H1 (cell line): ENCODE measurements around the gene PRAMEF18. TPM values are rescaled to one million over a fixed set of nuclear protein-coding genes. Genes with fewer than 3 reads are reported as not detected.
"Not testable (repeated sequence)": the region's sequence is repeated elsewhere in the genome, so short reads cannot be mapped to it uniquely, and the experiment has no call there.

ENCODE experiments used
- CTCF ChIA-PET: fragments of 300-600 bp; sonication (Branson Sonifier 250); formaldehyde crosslinking; loops from one replicate; lab custom pipeline; 2021; ENCODE audit not compliant: partially characterized antibody; lab: Charles Lee
- POLR2A ChIA-PET: fragments of 300-600 bp; sonication (Branson Sonifier 250); formaldehyde crosslinking; loops from one replicate; lab custom pipeline; 2021; ENCODE audit warnings: inconsistent platforms; ENCODE audit not compliant: partially characterized antibody; lab: Charles Lee
- DNase-seq, 2 experiments: peaks; one replicate each; pipeline versions ENCODE4 v3.0.0 to v3.0.0-alpha.2; 2010 to 2022; ENCODE audit warnings: low spot score in 2 of 2, low read depth in 1 of 2, mixed read lengths in 1 of 2
- FAIRE-seq: peaks from 2 replicates; lab custom pipeline; 2011; peaks lifted over from hg19 to GRCh38; lab: Jason Lieb, UNC
- H2AFZ ChIP-seq: 2 replicates; pipeline ENCODE4 v1.8.1; 2012; ENCODE audit warnings: low read length, inconsistent platforms
- H2AK5ac ChIP-seq: 2 replicates; pipeline ENCODE4 v1.6.1; 2013; ENCODE audit warnings: low read depth, low read length
- H2BK120ac ChIP-seq: replicated peaks from 2 replicates; pipeline ENCODE3; 2013; ENCODE audit warnings: low read depth, low read length, inconsistent platforms
- H2BK12ac ChIP-seq: 2 replicates; pipeline ENCODE4 v1.6.1; 2013; ENCODE audit warnings: low read depth, low read length
- H2BK15ac ChIP-seq: 2 replicates; pipeline ENCODE4 v1.6.1; 2013; ENCODE audit warnings: low read length
- H2BK20ac ChIP-seq: 2 replicates; pipeline ENCODE4 v1.6.1; 2013; ENCODE audit warnings: low read length
- H2BK5ac ChIP-seq: 2 replicates; pipeline ENCODE4 v1.6.1; 2013; ENCODE audit warnings: low read depth, low read length
- H3K14ac ChIP-seq: 2 replicates; pipeline ENCODE4 v1.6.1; 2013; ENCODE audit warnings: inconsistent platforms; ENCODE audit not compliant: insufficient read length
- H3K18ac ChIP-seq: 2 replicates; pipeline ENCODE4 v1.6.1; 2013; ENCODE audit warnings: low read length; ENCODE audit errors: extremely low read depth
- H3K23ac ChIP-seq: 2 replicates; pipeline ENCODE4 v1.6.1; 2013; ENCODE audit warnings: inconsistent platforms; ENCODE audit not compliant: insufficient read length
- H3K23me2 ChIP-seq: 2 replicates; pipeline ENCODE4 v1.6.1; 2013; ENCODE audit warnings: low read depth, low read length
- H3K27ac ChIP-seq: 2 replicates; pipeline ENCODE4 v1.6.1; 2011; ENCODE audit warnings: low read depth, low read length, inconsistent platforms
- H3K27me3 ChIP-seq, 4 experiments: replicated peaks in 1 of 4; 1 replicate in 1 of 4; 2 replicates in 3 of 4; pipeline versions ENCODE4 v1.6.1 to v1.8.1; 2011 to 2013; ENCODE audit warnings: low read length in 3 of 4, mild to moderate bottlenecking in 3 of 4, inconsistent platforms in 2 of 4, mixed read lengths in 2 of 4, moderate library complexity in 1 of 4; ENCODE audit not compliant: control insufficient read depth in 3 of 4, insufficient read depth in 3 of 4; ENCODE audit errors: extremely low read depth in 1 of 4
- H3K36me3 ChIP-seq, 4 experiments: 2 replicates each; pipeline versions ENCODE4 v1.6.1 to v1.8.1; 2011 to 2013; ENCODE audit warnings: mild to moderate bottlenecking in 4 of 4, low read length in 3 of 4, moderate library complexity in 2 of 4, control low read depth in 1 of 4, inconsistent platforms in 1 of 4; ENCODE audit not compliant: insufficient read depth in 4 of 4, control insufficient read depth in 2 of 4
- H3K4ac ChIP-seq: replicated peaks from 2 replicates; pipeline ENCODE3; 2013; ENCODE audit warnings: low read length, low read depth, mixed read lengths, inconsistent platforms; ENCODE audit not compliant: insufficient read length
- H3K4me1 ChIP-seq, 4 experiments: replicated peaks in 1 of 4; 1 replicate in 1 of 4; 2 replicates in 3 of 4; pipeline versions ENCODE4 v1.6.1 to v1.8.1; 2011 to 2013; ENCODE audit warnings: low read length in 3 of 4, inconsistent platforms in 2 of 4, mixed read lengths in 1 of 4; ENCODE audit not compliant: insufficient read depth in 4 of 4, control insufficient read depth in 3 of 4
- H3K4me2 ChIP-seq, 2 experiments: 2 replicates each; pipeline versions ENCODE4 v1.6.1 to v1.8.1; 2011 to 2013; ENCODE audit warnings: low read depth in 2 of 2, low read length in 2 of 2, control low read depth in 1 of 2, inconsistent platforms in 1 of 2, mild to moderate bottlenecking in 1 of 2; ENCODE audit not compliant: insufficient read depth in 1 of 2
- H3K4me3 ChIP-seq, 4 experiments: fragments of 200-600, 300-600 bp in 1 of 4; sonication (generic), shearing (Covaris generic), sonication (Bioruptor Twin) in 1 of 4; 2 replicates each; pipeline versions ENCODE4 v1.5.1 to v1.8.1; 2011 to 2016; ENCODE audit warnings: low read length in 4 of 4, low read depth in 3 of 4, control low read depth in 2 of 4, inconsistent platforms in 2 of 4, mild to moderate bottlenecking in 2 of 4, mixed read lengths in 1 of 4, moderate library complexity in 1 of 4; ENCODE audit not compliant: insufficient read depth in 2 of 4; ENCODE audit errors: extremely low read depth in 1 of 4
- H3K56ac ChIP-seq: replicated peaks from 2 replicates; pipeline ENCODE3; 2013; ENCODE audit warnings: low read depth, mild to moderate bottlenecking, mixed read lengths, low read length, inconsistent platforms; ENCODE audit not compliant: insufficient read length
- H3K79me1 ChIP-seq: 2 replicates; pipeline ENCODE4 v1.6.1; 2013; ENCODE audit warnings: low read depth, low read length, control low read depth
- H3K79me2 ChIP-seq, 2 experiments: 2 replicates each; pipeline versions ENCODE4 v1.6.1 to v1.8.1; 2012 to 2013; ENCODE audit warnings: low read length in 2 of 2, mild to moderate bottlenecking in 2 of 2, inconsistent platforms in 1 of 2; ENCODE audit not compliant: insufficient read depth in 2 of 2, control insufficient read depth in 1 of 2
- H3K9ac ChIP-seq, 4 experiments: replicated peaks in 1 of 4; 1 replicate in 1 of 4; 2 replicates in 3 of 4; pipeline versions ENCODE4 v1.6.1 to v1.8.1; 2011 to 2013; ENCODE audit warnings: low read depth in 3 of 4, low read length in 3 of 4, control low read depth in 2 of 4, mild to moderate bottlenecking in 2 of 4, moderate library complexity in 2 of 4, inconsistent platforms in 1 of 4; ENCODE audit errors: extremely low read depth in 1 of 4
- H3K9me3 ChIP-seq, 2 experiments: 2 replicates each; pipeline versions ENCODE4 v1.6.1 to v1.8.1; 2012 to 2013; ENCODE audit warnings: mild to moderate bottlenecking in 2 of 2, moderate library complexity in 2 of 2, control low read depth in 1 of 2, inconsistent platforms in 1 of 2, low read depth in 1 of 2, low read length in 1 of 2, mixed read lengths in 1 of 2; ENCODE audit not compliant: insufficient read depth in 2 of 2
- H4K20me1 ChIP-seq, 2 experiments: replicated peaks in 1 of 2; 2 replicates each; pipeline versions ENCODE3 to v1.8.1; 2011 to 2013; ENCODE audit warnings: inconsistent platforms in 2 of 2, low read length in 2 of 2, mild to moderate bottlenecking in 1 of 2; ENCODE audit not compliant: insufficient read depth in 2 of 2, control insufficient read depth in 1 of 2
- H4K5ac ChIP-seq: 2 replicates; pipeline ENCODE4 v1.6.1; 2013; ENCODE audit warnings: low read length, low read depth, mixed read lengths, inconsistent platforms; ENCODE audit not compliant: insufficient read length
- H4K8ac ChIP-seq: 2 replicates; pipeline ENCODE4 v1.8.0; 2013; ENCODE audit warnings: mild to moderate bottlenecking, moderate library complexity, low read length, inconsistent platforms; ENCODE audit not compliant: insufficient read depth; ENCODE audit errors: extremely low read depth
- H4K91ac ChIP-seq: replicated peaks from 2 replicates; pipeline ENCODE3; 2013; ENCODE audit warnings: low read length, mixed read lengths, inconsistent platforms; ENCODE audit not compliant: insufficient read length
- WGBS, 2 experiments: shearing (Covaris generic) in 1 of 2; methylation state at CpG; one replicate each; pipeline versions ENCODE4 v1.1.6 to v1.1.7; 2013 to 2015; ENCODE audit warnings: low lambda C conversion rate in 2 of 2, mixed read lengths in 2 of 2, inconsistent platforms in 1 of 2, low coverage in 1 of 2, missing lambda C conversion rate in 1 of 2; ENCODE audit not compliant: insufficient replicate concordance in 2 of 2, insufficient coverage in 1 of 2, insufficient read length in 1 of 2; ENCODE audit errors: extremely low coverage in 1 of 2, missing lambda C conversion rate in 1 of 2; 5-methylcytosine and 5-hydroxymethylcytosine counted together
- polyA plus RNA-seq, 7 experiments: library from polyadenylated mRNA; depleted of rRNA in 3 of 7; stranded (reverse) in 5 of 7; unstranded in 2 of 7; fragments of >200 nt in 5 of 7; fragments of 200-250 nt in 2 of 7; gene quantifications; 1 replicate in 5 of 7; 2 replicates in 1 of 7; 4 replicates in 1 of 7; pipeline versions ENCODE4 v1.2.1 to v1.2.3, GENCODE V29; 2011 to 2013; ENCODE audit warnings: missing spikeins in 2 of 7, mixed read lengths in 2 of 7
- total RNA-seq: library from RNA; stranded (reverse); fragmentation: NEBNext Ultra II Directional; extraction: Animal tissue kit (Norgen Biotek cat#: 25700); gene quantifications from 2 replicates; pipeline ENCODE4 v1.2.1, GENCODE V29; 2021

PRAMEF18 gene
- total and polyA plus RNA-seq, 2 of the 8 experiments (the other 6 are each of a cell fraction or from before 2014, with no cell fraction given): not detected

DNA sequence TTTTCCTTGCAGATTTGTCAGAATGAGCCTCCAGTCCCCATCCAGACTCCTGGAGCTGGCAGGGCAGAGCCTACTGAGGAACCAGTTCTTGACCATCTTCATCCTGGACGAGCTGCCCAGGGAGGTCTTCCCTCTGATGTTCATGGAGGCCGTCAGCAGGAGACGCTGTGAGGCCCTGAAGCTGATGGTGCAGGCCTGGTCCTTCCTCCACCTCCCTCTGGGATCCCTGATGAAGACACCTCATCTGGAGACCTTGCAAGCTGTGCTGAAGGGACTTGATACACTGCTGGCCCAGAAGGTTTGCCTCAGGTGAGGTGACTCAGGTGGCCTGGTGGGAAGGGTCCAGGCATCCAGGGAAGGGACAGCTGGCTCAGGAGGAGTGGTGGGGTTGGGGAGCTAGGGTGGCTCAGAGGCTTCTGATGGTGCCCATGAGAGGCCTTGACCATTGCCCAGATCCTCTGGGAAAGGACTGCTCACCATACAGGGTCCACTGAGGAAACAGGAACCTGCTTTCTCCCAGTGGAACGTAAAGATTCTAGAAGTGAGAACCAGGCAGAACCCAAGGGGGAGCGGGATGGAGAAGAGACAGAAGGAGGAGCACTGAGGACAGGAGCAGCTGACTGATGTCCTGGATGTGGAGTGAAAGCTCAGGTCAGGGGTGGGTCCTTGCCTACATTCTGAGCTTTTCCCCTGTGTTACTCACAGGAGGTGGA, 20.0 kb upstream of the PRAMEF18 start:
- H3K4me3 ChIP-seq, H2BK12ac ChIP-seq, H3K79me1 ChIP-seq, H3K27ac ChIP-seq, H4K5ac ChIP-seq, H3K36me3 ChIP-seq, H3K9ac ChIP-seq, H3K23me2 ChIP-seq, H3K79me2 ChIP-seq, H3K23ac ChIP-seq, H4K8ac ChIP-seq, H2BK120ac ChIP-seq, H4K91ac ChIP-seq, H2BK15ac ChIP-seq, H2BK20ac ChIP-seq, FAIRE-seq, H3K18ac ChIP-seq, POLR2A ChIA-PET, H2AFZ ChIP-seq, DNase-seq, H3K4me2 ChIP-seq, H2AK5ac ChIP-seq, CTCF ChIA-PET, H3K4ac ChIP-seq, H3K56ac ChIP-seq, H3K27me3 ChIP-seq, H4K20me1 ChIP-seq, H3K14ac ChIP-seq, H3K4me1 ChIP-seq, H2BK5ac ChIP-seq: not testable (repeated sequence)
- WGBS, 2 experiments: 61% methylated on average over 5 of the region's 5 CpGs; no CpG with 5 or more reads in 1 of the 2 experiments
- H3K9me3 ChIP-seq: peaks cover 49 to 52% of the 10 kb centered on the region in 2 experiments
